ENCODE data around the gene GIT1. TPM values are rescaled to one million over a fixed set of nuclear protein-coding genes. Genes with fewer than 3 reads are reported as not detected.

Gene GIT1
- total and polyA plus RNA-seq, 3 donors from 2014 or later: 156 to 220 (median 169) TPM

DNA sequence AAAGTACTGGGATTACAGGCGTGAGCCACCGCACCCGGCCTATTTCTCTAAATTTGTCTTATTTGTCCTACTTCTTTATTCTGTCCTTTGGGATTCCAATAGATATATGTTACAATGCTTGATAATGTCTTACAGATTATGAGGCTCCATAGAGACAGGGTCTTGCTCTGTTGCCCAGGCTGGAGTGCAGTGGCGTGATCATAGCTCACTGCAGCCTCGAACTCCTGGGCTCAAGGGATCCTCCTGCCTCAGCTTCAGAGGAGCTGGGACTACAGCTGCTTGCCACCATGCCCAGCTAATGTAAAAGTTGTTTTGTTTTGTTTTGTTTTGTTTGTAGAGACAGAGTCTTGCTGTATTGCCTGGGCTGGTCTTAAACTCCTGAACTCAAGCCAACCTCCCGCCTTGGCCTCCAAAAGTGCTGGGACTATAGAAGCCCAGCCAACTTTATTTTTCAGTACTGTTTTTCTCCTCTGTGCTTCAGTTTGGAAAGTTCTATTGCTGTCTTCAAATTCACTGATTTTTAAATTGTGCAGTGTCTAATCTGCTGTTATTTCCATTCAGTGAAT, 13.7 kb upstream of the GIT1 start:
- TF ChIP-seq, protein P1, sequence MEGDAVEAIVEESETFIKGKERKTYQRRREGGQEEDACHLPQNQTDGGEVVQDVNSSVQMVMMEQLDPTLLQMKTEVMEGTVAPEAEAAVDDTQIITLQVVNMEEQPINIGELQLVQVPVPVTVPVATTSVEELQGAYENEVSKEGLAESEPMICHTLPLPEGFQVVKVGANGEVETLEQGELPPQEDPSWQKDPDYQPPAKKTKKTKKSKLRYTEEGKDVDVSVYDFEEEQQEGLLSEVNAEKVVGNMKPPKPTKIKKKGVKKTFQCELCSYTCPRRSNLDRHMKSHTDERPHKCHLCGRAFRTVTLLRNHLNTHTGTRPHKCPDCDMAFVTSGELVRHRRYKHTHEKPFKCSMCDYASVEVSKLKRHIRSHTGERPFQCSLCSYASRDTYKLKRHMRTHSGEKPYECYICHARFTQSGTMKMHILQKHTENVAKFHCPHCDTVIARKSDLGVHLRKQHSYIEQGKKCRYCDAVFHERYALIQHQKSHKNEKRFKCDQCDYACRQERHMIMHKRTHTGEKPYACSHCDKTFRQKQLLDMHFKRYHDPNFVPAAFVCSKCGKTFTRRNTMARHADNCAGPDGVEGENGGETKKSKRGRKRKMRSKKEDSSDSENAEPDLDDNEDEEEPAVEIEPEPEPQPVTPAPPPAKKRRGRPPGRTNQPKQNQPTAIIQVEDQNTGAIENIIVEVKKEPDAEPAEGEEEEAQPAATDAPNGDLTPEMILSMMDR (IDR thresholded peaks at IDR 0.05): no peak
- TF ChIP-seq POLR2A (IDR thresholded peaks at IDR 0.05): no peak
- no peak for DNase-seq

DNA sequence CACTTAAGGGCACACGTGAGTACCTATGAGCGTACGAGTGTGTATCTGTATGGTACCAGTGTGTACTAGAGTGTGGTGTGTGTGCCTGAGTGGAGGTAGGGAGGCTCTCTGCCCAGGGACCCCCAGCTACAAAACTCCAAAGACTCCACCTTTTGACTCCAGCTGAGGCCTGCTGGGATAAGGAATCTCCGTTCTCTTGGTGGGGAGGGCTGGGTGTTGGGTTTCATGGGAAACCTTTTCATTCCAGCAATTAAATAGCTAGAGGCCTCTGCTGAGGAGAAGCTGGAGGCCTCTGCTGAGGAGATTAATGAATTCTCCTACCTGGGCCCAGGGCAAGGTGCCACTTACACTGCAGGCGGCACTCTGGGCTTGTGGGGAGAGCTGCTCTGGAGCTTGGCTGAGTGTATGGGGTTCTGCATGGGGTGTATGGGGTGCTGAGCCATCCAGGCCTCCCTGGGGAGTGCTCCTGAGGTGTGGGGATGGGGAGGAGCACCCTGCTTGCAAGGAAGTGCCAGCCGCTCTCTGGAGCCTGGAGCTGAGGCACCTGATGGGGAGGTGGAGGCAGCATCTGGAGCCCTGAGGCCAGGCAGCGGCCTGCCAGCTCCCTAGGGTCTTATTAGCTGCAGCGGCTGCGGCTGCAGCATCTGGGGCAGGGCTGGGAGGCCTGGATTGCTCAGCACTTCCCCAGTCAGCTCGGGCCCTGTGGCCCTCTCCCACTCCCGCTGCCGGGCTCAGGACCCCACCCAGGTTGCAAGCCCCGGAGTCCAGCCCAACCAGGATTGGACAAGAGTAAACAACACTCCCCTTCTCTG, 8.1 kb upstream of the GIT1 start:
- 40 to 61% methylated on average over 10 to 11 of the region's 13 CpGs for WGBS, 2 donors
- H3K27me3 ChIP-seq: no peaks in the 10 kb centered on the region
- H3K9me3 ChIP-seq: no peaks in the 10 kb centered on the region
- no peaks in the 10 kb centered on the region for H3K36me3 ChIP-seq (ENCODE audit: low read depth, missing control alignments)
- peak overlapping the region; percentile 24 to 45 for H3K27ac ChIP-seq
- H3K4me3 ChIP-seq: no peak overlapping the region
- DNase-seq: no peak
- intact Hi-C loops (cut with DNase I; ENCODE audit: low total_unique reads): no loop called here
- TF ChIP-seq, protein P1 (IDR thresholded peaks at IDR 0.05): no peak
- no peak for TF ChIP-seq POLR2A (IDR thresholded peaks at IDR 0.05)
- peaks cover 47% of the 10 kb centered on the region for H3K4me1 ChIP-seq

More for the DNA sequence above, 13.7 kb upstream of the GIT1 start:
- H3K4me3 ChIP-seq: no peak overlapping the region
- H3K27ac ChIP-seq: no peak overlapping the region
- H3K4me1 ChIP-seq: peaks cover 10% of the 10 kb centered on the region
- H3K27me3 ChIP-seq: no peaks in the 10 kb centered on the region
- no peaks in the 10 kb centered on the region for H3K9me3 ChIP-seq
- H3K36me3 ChIP-seq (ENCODE audit: low read depth, missing control alignments): no peaks in the 10 kb centered on the region
- intact Hi-C loops (cut with DNase I; ENCODE audit: low total_unique reads): no loop called here
- 84 to 85% methylated on average over 6 of the region's 6 CpGs for WGBS, 2 donors

DNA sequence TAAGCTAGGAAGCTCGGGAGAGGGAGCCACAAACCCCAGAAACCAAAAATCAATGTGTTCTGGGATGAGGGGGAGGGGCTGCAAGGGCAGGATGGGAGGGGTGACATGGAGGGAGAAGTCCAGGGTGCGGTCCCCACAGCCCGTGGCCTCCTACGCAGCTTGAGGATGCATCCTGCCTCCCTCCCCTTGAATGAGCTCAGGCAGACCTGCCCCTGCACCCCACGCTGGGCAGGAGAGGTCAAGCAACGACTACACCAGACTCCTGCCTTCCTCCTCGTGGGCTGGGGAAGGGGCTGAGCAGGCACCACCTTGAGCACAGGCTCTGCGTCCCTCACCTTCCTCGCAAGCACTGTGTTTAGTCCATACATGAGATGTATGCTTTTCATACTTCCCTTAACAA, 7.4 kb upstream of the GIT1 start:
- TF ChIP-seq POLR2A (IDR thresholded peaks at IDR 0.05): no peak
- TF ChIP-seq, protein P1 (IDR thresholded peaks at IDR 0.05): no peak
- intact Hi-C loops (cut with DNase I; ENCODE audit: low total_unique reads): no loop called here
- Histone ChIP-seq H3K4me1 (peaks cover 55% of the 10 kb centered on the region), H3K27ac (peak overlapping the region; percentile 13 to 45), H3K36me3 (ENCODE audit: low read depth, missing control alignments) (no peaks in the 10 kb centered on the region), H3K9me3 (no peaks in the 10 kb centered on the region), H3K27me3 (no peaks in the 10 kb centered on the region), H3K4me3 (no peak overlapping the region)
- DNase-seq: no peak
- WGBS, 2 donors: 52 to 53% methylated on average over 9 of the region's 9 CpGs

DNA sequence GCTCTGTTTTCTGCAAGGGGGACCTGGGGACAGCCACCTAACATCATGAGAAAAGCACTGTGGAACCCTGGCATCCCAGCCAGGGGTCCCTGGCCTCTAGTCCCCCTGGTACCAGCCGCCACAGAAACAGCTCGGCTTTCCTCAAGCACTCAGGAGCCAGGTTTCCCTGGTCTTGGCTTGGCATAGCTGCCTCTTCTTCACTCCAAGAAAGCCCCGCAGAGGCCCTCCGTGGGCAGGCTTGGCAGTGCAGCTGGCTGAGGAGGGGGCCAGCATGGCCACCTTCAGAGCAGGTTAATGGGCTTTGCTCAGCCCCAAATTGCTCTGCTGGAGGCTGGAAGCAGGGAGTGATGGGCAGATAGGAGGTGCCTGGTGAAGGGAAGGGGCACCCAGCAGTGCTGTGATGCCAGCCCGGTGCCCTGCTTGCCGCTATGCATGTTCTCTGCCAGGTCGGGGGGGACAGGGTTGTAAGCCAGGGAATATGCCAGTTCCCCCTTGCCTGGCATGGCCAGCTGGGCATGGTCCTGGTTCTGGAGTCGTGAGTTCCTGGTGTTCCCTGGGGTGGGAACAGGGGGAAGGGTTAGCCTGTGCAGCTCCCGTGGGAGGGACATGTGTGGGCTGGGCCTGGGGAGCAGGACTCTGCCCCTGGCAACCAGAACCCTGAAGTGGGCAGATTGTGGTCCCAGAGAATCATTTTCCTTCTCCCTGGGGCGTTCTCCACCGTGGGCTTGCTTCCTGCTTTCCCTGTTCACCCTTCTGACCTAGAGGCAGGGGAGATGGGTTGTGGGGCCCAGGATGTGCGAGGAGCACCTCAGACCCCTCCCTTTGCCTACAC, 6.7 kb upstream of the GIT1 start:
- Histone ChIP-seq H3K27ac (peak overlapping the region; percentile 13 to 45), H3K9me3 (no peaks in the 10 kb centered on the region), H3K27me3 (no peaks in the 10 kb centered on the region), H3K36me3 (ENCODE audit: low read depth, missing control alignments) (no peaks in the 10 kb centered on the region), H3K4me3 (no peak overlapping the region), H3K4me1 (peaks cover 59% of the 10 kb centered on the region)
- no peak for DNase-seq
- TF ChIP-seq POLR2A (IDR thresholded peaks at IDR 0.05): no peak
- TF ChIP-seq, protein P1 (IDR thresholded peaks at IDR 0.05): no peak
- WGBS, 2 donors: 67 to 72% methylated on average over 7 to 12 of the region's 12 CpGs
- intact Hi-C loops (cut with DNase I; ENCODE audit: low total_unique reads): no loop called here

All from testis (tissue), 3 donors.